IPS-NIHi7 (cell line): Measurements from ENCODE around the gene CDHR3.

Experiments
- DNase-seq: peaks from one replicate; pipeline ENCODE4 v3.0.0; 2012; ENCODE audit warnings: mixed read lengths; ENCODE audit errors: extremely low spot score

The CDHR3 gene

DNA sequence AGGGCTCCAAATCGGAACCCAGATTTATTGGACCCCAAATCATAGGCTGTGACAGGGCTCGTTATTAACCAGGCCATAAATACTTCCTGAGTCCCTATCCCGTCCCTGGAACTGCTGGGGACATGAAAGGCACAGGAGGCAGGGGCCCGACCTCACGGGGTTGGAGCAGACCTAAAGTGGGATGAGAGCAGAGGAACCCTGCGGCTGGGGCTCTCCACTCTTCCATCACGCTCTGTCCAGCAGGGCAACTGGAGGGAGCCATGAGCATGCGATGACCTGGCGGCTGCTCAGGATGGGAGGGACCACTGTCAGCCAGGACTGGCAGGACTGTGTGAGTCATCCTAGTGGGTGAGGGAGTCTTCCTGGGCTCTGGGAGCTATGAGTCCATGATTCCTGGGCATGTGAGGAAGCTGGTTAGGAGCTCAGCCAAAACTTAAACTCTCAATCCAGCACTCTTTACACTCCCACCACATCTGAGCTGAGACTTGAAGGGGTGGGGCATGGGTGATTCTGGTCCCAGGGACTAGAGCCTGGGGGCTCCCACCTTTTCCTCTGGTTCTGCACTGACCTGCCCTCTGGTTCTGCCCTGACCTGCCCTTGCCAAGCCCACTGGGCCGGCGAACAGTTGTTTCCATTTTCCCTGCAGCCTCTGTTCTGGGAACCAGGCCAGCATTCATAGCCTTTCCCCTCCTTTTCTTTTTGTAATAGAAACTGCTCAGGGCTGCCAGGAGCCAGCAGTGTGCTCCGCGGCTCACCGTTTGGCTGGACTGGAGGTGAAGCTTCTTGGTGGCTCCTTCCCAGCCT, 101.9 kb downstream of the CDHR3 start:
- peak; percentile 63 for DNase-seq

DNA sequence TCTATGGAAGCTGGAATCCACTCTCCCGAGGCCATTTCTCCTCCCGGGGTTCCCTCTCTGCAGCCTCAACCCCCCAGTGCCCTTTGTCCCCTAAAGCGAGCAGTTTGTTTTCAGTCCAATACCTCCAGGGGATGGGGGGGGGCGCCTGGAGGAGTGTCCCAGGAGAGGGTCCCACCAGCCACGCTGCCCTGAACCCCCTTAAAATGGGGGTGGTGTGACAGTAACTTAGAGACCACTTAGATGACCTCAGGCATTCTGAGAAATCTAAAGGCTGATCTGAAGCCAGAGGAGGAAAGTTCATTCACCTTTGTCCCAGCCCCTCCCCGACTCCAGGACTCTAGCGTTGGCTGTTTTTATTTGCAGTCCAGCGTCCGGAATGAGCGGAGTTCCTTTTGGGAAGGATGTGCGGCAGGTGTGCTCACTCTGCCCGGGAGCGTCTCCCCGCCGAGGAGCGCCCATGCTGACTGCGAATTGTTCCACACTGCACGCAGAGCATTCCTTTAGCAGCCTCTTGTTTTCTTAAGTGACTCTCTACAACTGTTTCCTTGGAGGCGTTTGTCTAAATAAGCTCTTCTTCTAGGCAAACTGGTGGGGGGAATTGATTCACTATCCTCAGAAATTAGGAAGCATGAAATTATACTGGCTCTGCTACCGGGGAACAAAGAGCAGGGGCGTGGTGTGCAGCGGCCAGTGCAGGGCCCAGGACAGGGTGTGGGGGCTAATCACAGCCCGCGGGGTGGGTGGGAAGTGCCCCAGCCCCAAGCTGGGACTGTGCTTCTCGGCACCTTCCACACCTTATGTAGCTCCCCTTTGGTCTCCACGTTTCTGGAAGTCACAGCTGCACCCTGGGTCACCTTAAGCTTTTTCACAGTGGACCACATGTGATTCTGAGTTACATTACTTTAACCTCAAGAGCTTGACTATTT, 102.8 kb downstream of the CDHR3 start:
- DNase-seq = no peak

DNA sequence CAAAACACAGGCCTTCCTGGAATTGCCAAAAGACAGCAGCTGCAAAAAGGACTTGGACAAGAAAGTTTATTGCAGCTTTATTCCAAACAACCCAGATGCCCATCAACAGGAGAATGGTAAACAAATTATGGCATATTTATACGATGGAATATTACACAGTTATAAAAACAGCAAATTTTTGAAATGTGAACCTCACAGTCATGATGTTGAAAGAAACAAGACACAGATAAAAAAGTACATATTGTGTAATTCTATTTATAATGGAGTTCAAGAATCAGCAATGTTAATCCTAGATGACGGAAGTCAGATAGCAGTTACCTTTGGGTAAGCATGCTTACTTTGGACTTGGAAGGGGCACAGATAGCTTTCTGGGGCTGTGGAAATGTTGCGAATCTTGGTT, 104.6 kb downstream of the CDHR3 start:
- no peak for DNase-seq

DNA sequence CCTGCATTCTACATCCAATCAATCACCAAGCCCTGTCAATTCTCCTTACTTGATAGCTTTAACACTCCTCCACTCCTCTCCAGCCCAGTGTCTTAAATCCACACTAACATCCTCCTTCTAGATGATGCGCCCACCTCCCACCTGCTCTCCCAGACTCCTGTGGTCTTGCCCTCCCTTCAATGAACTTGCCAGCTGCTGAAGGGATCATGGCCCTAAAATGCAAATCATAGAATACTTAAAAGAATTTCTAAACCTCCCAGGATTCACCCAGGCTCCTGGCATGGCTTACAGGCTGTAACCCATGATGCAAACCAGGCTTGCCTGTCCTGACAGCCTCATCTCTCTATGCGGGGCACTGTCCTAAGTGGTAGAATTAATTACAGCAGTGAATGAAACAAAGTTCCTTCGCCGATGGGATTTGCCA, 105.5 kb downstream of the CDHR3 start:
- no peak for DNase-seq

DNA sequence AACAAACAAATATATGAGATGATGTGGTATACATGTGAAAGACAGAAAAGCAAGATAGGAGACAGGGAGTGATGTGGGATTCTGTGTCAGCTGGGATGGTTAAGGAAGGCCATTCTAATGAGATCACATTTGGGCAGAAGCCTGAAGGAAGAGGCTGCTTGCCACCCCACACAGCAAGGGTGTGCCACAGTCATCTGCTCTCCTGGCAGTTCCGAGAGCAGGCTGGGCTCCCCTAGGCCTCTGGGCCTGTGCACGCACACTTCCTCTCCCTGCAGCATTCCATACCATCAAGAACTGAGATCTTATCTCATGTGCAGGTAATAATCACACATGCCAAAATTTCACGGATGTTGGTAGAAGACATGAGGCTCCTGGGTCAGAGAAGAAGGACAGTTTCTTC, 105.9 kb downstream of the CDHR3 start:
- no peak for DNase-seq

DNA sequence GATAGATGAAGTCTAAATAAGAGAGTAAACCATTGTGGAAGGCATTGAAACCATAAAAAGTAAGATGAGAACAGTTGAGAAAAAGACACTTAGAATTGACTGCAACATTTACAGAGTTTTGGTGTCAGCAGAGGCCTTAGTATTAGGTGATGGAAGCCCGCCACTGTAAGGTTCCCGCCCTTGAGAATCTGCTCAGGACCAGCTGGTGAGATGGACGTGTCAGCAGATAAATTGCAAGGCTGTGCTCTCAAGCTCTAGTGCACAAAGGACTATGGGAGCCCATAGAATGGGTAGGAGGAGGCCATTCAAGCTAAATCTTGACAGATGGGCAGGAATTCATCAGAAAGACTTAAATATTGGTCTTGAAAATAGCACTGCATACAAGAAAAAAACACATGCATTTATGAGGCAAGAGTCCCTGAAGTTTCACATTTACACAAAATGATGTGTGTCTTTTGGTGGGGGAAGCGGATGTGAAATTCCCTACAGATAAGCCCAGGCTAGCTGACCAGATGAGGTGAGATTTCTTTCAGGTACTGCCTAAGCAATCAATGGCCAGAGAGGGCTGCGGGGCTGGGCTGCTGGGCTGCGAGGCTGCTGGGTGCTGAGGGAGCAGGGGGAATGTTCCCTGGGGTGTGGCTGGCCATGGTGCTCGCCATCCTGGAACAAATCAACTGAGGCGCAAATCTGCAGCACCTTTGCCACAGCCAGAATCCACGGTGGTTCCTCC, 106.6 kb downstream of the CDHR3 start:
- no peak for DNase-seq

DNA sequence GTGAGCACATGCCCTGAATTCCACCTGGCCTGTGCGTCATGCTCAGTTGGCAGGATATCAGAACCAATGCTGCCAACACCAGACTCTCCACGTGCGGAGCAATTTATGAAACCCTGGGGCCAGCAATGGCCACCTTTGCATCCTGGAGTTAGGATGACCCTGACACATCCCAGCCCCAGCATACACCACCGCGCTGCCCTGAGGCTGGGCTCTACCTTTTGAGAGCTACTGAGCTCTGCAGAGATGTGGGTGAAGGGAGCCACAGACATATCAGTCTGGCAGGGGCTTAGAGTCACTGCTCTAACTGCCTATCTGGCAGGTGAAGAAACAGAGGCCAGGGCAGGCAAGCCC, 107.1 kb downstream of the CDHR3 start:
- no peak for DNase-seq

DNA sequence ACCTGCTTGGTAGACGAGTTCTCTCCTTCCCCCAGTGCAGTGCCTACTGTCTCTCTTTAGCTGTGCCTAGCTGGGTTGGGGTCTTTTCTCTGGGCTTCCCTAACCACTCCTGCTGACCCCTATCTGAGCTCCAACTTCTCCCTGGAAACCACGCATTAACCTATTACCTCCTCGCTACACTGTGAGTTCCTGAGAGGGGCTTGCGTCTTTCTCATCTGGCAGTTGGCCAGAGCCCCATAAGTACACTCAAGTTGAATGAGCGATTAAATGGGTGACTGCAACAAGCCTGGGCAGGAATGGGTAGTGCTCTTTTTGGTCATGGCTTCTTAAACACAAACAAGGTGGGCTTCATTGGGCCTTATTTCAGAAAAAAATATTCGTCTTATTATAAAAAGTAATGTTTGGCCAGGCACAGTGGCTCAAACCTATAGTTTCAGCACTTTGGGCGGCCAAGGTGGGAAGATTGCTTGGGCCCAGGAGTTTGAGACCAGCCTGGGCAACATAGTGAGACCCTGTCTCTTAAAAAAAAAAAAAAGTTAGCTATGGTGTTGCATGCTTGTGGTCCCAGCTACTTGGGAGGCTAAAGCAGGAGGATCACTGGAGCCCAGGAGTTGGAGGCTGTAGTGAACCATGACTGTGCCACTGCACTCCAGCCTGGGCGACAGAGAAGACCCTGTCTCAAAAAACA, 107.6 kb downstream of the CDHR3 start:
- no peak for DNase-seq

DNA sequence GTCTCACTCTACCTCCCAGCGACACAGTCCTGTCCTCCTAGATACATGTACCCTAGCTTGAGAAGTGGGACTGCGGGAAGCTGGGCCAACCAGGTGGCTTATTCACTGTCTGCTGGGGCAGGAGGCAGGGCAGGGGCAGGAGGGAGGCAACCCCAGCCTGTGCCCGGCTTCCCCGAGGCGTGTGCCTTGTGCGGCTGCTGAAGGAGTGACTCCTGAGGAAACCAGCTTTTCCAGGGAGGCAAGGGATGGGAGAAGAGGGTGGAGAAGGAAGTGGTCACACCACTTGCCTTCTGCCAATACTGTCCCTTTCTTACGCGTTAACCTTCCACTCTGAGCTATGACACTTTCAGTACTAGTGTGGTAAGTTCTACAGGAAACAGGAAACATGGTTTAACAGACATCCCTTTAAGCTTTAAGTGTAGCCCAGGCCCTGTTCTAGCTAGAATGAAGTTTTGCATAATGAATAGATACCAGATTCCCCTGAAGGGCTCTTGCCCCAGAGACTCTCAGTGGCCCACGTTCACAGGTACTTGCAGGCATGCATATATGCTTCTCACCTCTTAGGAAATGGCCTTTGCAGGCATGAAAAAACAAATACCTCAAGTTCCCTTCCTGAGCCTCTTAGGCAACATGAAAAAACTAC, 108.4 kb downstream of the CDHR3 start:
- DNase-seq = no peak

DNA sequence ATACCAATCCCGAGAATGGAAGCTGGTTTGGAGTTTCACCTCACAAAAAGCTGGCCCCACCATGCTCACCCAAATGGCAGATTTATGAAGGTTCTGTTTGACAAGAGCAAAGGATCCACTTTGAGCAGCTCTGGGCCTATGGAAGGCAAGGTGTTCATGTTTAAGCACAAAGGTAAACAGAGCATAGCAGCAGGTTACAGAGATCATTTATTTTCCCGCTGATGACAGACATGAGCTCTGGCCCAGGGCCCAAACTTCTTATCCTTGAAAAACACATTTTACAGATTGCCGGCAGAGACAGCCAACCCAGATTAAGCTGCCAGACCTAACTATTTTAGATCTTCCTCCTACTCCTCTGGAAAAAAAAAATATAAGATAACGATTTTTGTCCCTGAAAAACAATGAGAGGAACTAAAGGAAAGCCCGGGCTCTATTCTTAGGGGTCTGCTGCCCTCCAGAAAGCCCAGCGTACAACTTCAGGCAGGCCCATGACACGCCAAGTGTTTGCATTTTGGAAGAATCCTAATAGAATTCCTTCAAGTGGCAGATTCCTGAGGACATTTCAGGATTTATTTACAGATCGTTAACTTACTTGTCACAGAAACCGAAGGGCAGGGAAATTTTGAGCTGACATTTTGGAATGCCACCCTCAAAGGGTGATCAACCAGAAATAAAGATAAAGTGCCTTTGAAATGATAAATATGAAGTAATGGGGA, 109.1 kb downstream of the CDHR3 start:
- DNase-seq = no peak

DNA sequence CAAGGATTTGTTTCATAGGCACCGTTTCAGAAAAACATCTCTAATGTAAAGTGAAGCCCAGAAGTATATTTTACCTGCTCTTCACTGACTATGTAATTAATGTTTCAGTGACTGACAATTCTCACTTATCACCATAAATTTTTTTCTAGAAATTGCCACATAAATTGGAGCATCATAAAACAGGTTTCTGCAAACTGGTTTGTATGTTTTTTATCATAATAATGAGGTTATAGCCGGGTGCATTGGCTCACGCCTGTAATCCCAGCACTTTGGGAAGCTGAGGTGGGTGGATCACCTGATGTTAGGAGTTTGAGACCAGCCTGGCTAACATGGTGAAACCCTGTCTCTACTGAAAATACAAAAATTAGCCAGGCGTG, 109.6 kb downstream of the CDHR3 start:
- no peak for DNase-seq

DNA sequence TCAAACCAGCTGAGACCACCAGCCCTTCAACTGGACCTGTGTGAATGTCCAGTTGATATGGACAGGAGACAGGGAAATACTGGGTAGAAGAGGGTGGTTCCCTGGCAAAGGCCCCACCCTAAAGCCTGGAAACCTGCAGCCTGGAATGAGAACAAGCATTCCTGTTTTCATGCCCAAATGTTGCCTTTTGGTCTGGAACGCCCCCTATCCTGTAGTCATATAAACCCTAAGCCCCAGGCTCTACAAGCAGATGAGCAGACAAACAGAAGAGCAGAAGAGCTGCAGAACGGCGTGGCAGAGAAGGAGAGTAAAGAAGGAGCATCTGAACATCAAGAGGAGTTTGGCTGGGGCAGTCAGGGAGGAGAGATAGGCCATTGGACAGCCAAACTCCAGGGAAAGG, 110.6 kb downstream of the CDHR3 start:
- no peak for DNase-seq

DNA sequence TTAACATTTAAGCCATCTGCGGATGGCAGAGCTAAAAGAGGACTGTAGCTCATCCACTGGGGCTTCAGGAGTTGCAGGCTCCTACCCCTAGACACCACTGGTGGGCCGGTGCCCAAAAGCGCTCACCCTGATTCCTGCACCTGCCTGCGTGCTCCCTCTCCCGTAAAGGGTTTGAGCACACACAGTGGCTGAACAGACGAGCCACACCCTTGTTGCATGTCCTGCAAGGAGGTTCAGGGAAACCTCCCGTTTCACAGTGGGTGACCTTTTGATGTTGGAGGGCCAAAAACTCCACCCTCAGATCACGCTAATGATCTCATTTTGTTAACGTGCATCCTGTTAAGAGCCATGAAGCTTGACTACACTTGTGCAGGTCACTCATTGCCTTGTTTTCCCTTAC, 111.2 kb downstream of the CDHR3 start:
- DNase-seq = no peak

DNA sequence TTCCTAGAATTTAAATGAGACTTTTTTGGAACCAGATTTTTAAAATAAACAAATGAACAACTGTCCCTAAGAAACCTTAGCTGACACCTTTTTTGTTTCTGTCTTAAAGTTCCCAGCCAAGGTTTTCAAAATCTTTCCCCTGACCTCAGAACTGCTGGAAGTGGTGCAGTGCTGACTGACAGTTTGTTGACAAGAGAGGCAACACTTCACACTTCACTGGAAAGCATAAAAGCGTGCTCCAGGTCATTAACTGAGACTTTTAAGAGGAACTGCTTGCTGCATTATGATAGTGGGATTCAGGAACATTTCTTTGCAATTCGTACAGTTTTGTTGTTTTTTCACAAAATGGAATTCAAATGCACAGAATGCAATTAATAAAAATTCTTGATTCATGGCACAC, 112.9 kb downstream of the CDHR3 start:
- DNase-seq = no peak

DNA sequence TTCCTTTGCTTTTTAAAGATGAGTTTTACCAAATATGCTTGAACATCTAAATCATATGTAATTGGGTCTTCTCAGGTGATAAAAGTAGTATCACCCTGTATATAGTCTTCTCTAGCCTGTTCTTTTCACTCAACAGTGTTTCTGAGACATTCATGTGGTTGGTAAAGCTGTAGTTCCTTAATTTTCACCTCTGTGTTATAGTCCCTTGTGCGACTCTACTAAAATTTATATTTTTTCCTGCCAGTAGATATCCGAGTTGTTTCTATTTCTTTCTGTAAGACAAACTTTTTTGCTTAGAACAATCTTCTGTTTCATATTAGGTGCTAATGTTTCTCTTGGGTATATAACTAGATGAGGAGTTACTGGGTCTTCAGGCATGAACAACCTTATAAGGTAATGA, 113.5 kb downstream of the CDHR3 start:
- no peak for DNase-seq

DNA sequence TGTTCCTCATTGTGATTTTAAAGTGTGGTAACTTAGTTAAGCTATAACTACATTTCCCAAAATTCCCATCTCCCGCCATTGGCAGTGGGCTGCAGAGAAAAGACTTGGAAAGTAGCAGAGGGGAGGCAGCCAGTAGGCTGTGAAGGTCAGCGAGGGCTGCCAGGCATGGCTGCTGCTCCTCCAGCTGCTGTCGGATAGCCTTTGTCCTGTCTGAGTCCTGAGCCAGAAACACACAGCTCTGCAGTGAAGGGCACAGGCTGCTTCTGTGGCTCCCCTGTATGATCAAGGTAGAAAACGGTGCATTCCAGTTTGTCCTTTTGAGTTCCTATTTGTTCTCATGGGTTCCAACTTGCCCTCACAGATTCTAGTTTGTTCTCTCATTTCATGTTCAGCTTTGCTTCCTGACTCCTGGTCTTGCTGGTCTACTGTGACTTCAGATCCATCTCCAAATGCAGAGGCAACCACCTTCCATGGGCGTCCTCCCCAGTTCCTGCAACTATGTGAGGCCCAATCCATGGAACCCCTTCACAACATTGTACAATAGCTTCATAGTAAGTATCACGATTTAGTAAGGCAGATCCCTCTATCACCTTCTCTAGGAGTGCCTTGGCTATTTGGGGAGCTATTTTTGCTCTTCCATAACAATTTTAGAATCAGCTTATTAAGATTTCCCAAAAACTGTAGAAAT, 117.4 kb downstream of the CDHR3 start:
- DNase-seq = no peak

DNA sequence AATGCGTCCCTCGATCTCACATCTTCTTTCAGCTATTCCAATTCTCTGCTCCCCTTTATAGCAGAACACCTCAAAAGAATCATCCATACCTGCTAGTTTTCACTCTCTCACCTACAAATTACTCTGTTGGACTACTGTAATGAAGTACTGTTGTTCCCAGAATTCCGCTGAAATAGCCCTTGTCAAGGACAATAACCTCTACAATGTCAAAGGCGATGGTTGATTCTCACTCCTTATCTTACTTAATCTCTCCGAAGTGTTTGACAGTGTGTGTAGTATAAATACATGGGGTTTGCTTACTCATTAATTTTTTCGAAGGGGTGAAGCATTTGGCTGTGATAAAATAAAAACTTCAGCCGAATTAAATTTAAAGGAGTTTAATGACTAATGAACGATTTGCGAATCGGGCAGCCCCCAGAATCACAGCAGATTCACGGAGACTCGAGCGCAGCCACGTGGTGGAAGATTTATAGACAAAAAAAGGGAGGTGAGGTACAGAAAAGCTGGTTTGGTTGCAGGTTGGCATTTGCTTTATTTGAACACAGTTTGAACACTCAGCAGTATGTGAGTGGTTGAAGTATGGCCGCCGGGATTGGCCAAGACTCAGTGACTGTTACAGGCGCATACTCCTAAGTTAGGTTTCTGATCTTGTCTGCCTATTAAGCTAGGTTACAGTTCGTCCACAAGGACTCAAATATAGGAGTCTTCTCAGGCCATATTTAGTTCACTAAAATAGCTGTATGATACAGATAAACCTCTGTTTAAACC, 119.2 kb downstream of the CDHR3 start:
- no peak for DNase-seq
